Activated T-helper 9 cell treated with anti-CD3 and anti-CD28 coated beads, Interleukin-2, amount 50 U/mL, for 16 hours (primary cell): Measurements from ENCODE around the gene CTIF.

Source experiments
- DNase-seq: peaks from one replicate; pipeline ENCODE4 v3.0.0-alpha.2; 2020; ENCODE audit warnings: low read depth

Gene CTIF

GRCh38 chr18:48621815-48622555, 83.2 kb downstream of the CTIF start:
- DNase-seq: no peak

DNA sequence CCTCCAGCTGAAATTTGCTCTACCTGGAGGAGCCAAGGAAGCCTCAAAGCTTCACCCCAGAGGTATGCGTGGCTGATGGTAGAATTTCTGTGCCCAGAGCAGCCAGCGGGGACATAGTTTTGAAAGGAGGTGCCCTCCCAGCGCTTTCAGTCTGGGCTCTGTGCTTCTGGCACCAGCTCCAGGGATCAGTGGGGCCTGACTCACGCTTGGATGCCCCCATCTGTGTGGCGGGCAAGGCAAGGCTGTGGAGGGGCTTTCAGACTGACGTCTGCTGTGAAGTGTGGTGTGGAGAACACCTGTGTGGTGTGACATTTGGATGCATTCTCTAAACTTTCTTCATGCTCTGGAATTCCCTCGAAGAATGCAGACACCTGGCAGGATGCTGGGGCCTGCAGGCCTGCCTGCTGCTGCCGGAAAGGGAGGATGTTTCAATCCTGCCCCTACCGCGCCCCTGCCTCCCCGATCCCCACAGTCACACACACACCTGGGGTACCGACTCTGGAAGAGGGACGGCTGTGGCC, 84.1 kb downstream of the CTIF start:
- no peak for DNase-seq

- DNase-seq: no peak
These were observed 84.8 kb downstream of the CTIF start for GRCh38 chr18:48623468-48624235.

DNA sequence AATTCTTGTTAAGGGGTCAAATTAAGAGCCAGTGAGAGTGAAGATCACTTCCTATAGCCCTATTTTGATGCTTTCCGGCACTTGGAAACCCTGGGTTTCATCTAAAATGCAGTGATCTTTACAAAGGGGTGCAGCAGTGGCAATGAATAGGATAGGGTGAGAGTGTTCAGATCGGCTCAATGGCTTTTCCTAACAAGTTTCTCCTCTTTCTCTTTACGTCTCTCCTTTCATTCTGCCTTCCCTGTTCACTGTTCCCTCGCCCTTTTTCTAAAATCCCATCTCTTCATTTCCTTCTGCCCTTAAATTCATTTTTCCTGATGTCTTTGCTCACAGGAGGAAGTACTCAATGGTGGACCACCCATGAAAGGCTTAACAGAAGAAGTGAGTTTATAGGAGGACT, 86.0 kb downstream of the CTIF start:
- DNase-seq: no peak

- no peak for DNase-seq
These were observed 88.4 kb downstream of the CTIF start for GRCh38 chr18:48627216-48627615.

DNA sequence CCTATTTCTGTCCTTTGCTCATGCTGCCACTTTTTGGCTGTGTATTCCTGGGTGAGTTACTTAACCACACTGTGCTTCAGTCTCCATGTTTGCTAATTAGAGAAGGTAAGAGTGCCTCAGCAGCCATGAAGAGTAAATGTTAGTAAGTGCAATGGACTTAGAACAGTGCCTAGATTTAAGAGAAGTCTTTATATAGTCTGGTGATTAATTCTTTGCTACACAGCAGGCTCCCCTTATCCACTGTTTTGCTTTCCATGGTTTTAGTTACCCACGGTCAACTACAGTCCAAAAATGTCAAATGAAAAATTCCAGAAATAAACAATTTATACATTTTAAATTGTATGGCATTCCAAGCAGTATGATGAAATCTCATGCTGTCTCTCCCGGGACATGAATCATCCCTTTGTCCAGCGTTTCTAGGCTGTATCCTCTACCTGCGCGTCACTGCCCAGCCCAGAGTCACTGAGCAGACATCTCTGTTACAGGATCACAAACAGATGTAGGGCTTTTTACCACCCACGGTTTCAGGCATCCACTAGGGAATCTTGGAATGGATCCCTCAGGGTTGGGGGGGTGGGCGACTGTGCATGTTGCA, 91.0 kb downstream of the CTIF start:
- no peak for DNase-seq

GRCh38 chr18:48631851-48632250, 93.0 kb downstream of the CTIF start:
- DNase-seq: no peak

GRCh38 chr18:48632676-48633257, 93.9 kb downstream of the CTIF start:
- no peak for DNase-seq

DNA sequence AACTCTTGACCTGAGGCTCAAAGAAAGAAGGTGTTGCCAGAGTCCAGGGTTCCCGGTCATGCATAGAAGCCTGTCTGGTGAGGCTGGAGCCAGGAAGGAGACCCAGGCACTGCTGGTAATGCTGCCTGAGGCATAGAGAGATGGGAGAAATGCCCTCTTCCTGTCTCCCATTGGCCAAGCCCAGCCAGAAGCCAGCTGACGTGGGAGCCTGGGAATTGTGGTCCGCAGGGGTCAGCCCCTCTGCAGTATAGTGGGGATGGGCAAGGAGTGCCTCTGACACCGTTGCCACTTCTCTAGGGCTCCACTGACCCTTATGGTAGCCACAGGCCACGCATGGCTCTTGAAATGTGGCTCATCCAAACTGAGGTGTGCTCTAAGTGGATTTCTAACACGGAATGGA, 95.7 kb downstream of the CTIF start:
- DNase-seq: no peak

DNA sequence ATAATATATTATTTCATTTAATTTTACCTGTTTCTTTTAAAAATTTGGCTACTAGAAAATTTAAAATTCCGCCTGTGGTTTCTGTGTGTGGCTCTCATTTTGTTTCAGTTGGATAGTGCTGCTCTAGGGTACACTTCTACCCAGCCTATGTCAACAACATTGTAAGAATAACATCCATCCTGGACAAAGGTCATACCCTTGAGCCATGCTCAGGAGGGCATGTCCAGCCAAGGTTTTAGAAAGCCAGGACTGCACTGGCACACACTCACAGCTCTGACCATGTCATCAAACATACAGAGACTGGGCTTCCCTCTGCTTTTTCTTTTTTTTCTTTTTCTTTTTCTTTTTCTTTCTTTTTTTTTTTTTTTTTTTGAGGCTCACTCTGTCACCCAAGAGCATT, 96.1 kb downstream of the CTIF start:
- DNase-seq: no peak

DNA sequence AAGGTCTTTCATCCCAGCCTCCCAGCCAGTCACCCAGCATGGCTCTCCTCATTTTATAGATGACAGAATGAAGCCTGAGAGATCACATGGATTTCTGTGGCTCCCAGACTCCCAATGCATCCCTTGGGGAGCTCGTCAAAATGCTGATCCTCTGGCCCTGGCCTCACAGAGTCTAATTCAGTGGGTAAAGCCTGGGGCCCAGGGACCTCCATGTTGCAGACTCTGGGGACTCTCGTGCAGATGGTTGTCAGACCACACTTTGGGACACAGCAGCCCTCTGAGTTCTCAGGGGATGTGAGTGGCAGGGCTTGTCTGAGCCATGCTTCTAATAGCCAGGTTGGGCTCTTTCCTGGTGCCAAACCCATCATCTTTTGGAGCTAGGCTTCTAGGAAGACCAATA, 97.0 kb downstream of the CTIF start:
- no peak for DNase-seq

DNA sequence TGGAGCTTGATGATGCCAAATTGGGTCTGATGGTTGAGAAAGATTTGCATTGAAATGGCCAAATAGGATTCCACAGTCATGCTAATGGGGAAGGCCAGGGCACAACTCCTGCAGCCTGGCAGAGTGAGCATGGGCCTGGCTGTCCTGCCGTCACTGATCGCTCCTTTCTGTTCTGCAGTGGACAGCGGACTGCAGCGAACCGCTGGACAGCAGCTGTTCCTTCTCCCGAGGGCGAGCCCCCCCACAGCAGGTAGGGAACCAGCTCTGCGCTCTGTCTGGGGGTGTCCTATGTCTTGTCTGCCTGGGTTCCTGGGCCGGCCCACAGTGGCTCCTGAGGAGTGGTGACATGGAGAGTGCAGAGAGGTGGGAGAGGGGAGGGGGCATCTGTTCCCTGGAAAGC, 97.6 kb downstream of the CTIF start:
- no peak for DNase-seq

DNA sequence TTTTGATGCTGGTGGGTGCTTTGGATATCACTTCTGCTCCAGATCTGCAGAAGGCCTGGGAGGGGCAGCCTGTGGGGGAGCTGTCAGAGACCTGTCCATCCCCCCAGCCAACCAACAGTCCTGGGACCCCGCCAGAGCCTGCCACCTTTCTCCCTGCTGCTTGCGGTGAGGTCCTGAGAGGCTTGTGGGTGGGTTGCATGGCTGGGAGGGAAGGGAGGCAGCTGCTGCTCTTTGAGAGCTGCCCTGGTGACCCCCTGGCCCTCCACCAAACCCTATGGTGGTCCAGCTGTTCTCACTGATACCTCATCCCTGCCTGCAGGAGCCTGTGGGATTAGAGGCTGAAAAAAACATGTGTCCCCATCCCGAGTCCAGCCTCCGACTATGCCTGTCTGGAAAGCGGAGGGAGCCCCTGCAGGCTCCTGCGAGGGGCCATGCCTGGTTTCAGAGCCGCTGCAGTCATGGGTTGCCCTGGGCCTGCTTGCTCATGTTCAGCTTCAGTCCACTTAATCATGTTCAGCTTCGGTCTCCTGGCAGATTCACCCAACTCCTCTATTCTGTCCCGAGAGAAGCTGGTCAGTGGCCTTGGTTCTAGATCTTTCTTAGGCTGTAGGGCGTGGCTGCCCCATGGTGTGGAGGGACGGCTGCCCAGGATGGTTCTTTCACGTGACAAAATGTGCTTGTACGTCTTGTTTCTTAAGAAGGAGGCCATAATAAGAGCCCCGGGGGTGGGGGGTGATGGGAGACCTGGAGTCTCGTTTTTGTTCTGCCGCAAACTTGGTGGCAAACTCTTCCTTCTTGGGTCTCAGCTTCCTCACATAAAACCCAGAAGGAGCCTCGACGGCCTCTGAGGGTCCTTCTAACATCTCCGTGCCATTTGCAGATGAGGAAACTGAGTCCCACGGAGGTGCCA, 98.5 kb downstream of the CTIF start:
- DNase-seq: no peak

GRCh38 chr18:48638451-48638850, 99.6 kb downstream of the CTIF start:
- DNase-seq: no peak

- no peak for DNase-seq
These were observed 100.3 kb downstream of the CTIF start for GRCh38 chr18:48638896-48639771.

DNA sequence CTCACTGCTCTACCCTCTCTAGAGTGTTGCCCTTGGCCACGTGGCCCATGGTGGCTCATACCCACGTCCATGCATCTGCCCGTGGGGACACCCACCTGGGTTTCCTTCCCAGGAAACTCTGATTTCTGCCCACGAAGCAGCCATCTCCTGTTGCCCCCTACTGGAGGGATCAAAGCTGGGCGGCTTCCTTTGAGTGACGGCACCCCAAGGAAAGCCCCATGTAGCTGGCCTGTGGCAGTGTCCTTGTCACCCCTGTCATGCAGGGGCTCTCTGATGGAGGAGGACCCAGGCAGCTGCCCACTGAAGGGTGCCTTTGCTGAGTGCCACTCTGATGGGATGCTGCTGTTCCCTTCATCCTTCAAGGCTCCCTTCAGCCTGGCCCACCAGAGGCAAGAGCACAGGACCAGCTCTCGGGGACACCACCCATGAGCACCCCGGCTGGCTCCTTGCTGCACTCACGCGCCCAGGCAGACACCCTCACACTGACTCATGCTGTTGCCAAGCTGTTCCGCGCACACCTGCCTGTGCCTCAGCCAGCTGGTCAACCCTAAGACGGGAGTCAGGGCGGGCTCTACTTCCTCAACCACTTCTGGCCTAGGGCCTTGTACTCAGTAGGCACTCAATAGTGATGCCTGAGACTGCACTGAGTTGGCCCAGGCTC, 101.1 kb downstream of the CTIF start:
- no peak for DNase-seq

- DNase-seq: no peak
These were observed 101.9 kb downstream of the CTIF start for GRCh38 chr18:48640566-48641270.

GRCh38 chr18:48641981-48642380, 103.2 kb downstream of the CTIF start:
- DNase-seq: no peak

DNA sequence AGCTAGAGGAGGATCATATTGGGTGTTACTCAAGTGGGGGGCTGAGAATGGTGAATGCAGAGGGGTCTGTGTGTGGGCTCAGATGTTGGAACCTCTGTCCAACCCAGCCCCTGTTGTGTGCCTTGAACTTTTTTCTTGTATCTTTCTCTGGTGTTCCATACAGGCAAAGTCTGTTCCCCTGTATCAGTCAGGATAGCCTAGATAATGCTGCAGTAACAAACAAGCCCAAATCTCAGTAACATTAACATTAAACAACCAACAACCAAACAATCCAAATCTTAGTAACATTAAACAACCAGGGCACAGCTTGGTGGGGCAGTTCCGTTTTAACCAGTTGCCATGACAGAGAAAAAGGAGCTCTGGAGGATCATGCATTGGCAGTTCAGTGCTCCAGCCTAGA, 103.7 kb downstream of the CTIF start:
- DNase-seq: no peak
